HCT116 (cell line): ENCODE data around the gene CTIF. TPM values are rescaled to one million over a fixed set of nuclear protein-coding genes. Genes with fewer than 3 reads are reported as not detected.

Source experiments
- ATAC-seq: fragments of 200-7000 bp; cut with Tn5 transposase; 2 replicates; pipeline ENCODE4 v1.9.1; 2020; ENCODE audit warnings: mild to moderate bottlenecking, moderate library complexity
- BruUV-seq: library from RNA; stranded (reverse); fragments of 400-500 nt; replicated peaks from 2 replicates; lab custom pipeline; 2021; lab: Mats Ljungman, UMichigan
- CTCF ChIA-PET: fragments of 300-600 bp; sonication (Branson Sonifier 250); formaldehyde crosslinking; loops from one replicate; lab custom pipeline; 2021; ENCODE audit warnings: antibody characterized with exemption; lab: Charles Lee
- POLR2A ChIA-PET: fragments of 300-600, 350-600 bp; sonication (Branson Sonifier 250); formaldehyde crosslinking; loops from one replicate; lab custom pipeline; 2021; ENCODE audit warnings: antibody characterized with exemption; lab: Charles Lee
- RAD21 ChIA-PET, 2 experiments: fragments of 300-600 bp; sonication (Branson Sonifier 250); formaldehyde crosslinking; loops; one replicate each; lab custom pipeline; 2023; ENCODE audit warnings: low total read pairs in 2 of 2; ENCODE audit not compliant: uncharacterized antibody in 2 of 2, unreplicated experiment in 2 of 2, low non-redundant PET in 1 of 2; lab: Charles Lee
- DNase-seq: peaks from one replicate; pipeline ENCODE4 v3.0.0-alpha.2; 2010; ENCODE audit warnings: low read depth, low spot score
- H2AFZ ChIP-seq: fragments of 200-600 bp; shearing (Covaris generic), sonication (generic); 2 replicates; pipeline ENCODE4 v1.6.1; 2017; ENCODE audit warnings: low read depth, mixed run types, mixed read lengths, antibody characterized with exemption, low read length; ENCODE audit not compliant: poor library complexity, severe bottlenecking
- H3K27ac ChIP-seq: 2 replicates; pipeline ENCODE4 v1.5.1; 2012; ENCODE audit warnings: low read depth, low read length
- H3K27me3 ChIP-seq: fragments of 200-600 bp; sonication (generic); 2 replicates; pipeline ENCODE4 v1.6.1; 2016; ENCODE audit warnings: mixed run types, low read length, mixed read lengths; ENCODE audit not compliant: insufficient read depth
- H3K36me3 ChIP-seq, 2 experiments: fragments of 200-500 bp in 1 of 2; fragments of 200-600 bp in 1 of 2; sonication (Bioruptor generic) in 1 of 2; sonication (generic) in 1 of 2; 2 replicates each; pipeline versions ENCODE4 v1.5.1 to v1.6.1; 2014 to 2016; ENCODE audit warnings: low read length in 2 of 2, inconsistent platforms in 1 of 2, mixed read lengths in 1 of 2, mixed run types in 1 of 2; ENCODE audit not compliant: insufficient read depth in 2 of 2, control insufficient read depth in 1 of 2
- H3K4me1 ChIP-seq, 2 experiments: fragments of 200-600 bp in 1 of 2; sonication (generic) in 1 of 2; 2 replicates each; pipeline versions ENCODE4 v1.5.1 to v1.6.1; 2012 to 2017; ENCODE audit warnings: low read length in 2 of 2, inconsistent platforms in 1 of 2, mild to moderate bottlenecking in 1 of 2, mixed read lengths in 1 of 2, mixed run types in 1 of 2, moderate library complexity in 1 of 2; ENCODE audit not compliant: insufficient read depth in 2 of 2, control insufficient read depth in 1 of 2
- H3K4me2 ChIP-seq: fragments of 200-600 bp; sonication (generic); 2 replicates; pipeline ENCODE4 v1.6.1; 2017; ENCODE audit warnings: mixed run types, low read length, mixed read lengths
- H3K4me3 ChIP-seq, 2 experiments: fragments of 200-600 bp in 1 of 2; sonication (generic) in 1 of 2; replicated peaks in 1 of 2; 2 replicates each; pipeline ENCODE4 v1.5.1; 2011 to 2016; ENCODE audit warnings: low read length in 2 of 2, control low read depth in 1 of 2, low read depth in 1 of 2, mild to moderate bottlenecking in 1 of 2, mixed read lengths in 1 of 2, mixed run types in 1 of 2
- H3K79me2 ChIP-seq: fragments of 200-600 bp; sonication (generic); 2 replicates; pipeline ENCODE4 v1.6.1; 2017; ENCODE audit warnings: mild to moderate bottlenecking, mixed run types, low read length, moderate library complexity, mixed read lengths; ENCODE audit not compliant: insufficient read depth
- H3K9ac ChIP-seq: fragments of 200-600 bp; sonication (generic); 2 replicates; pipeline ENCODE4 v1.6.1; 2016; ENCODE audit warnings: low read length, mixed read lengths
- H3K9me2 ChIP-seq: fragments of 200-600 bp; sonication (generic), shearing (Covaris generic); 2 replicates; pipeline ENCODE4 v1.6.1; 2017; ENCODE audit warnings: mixed run types, mild to moderate bottlenecking, moderate library complexity; ENCODE audit not compliant: insufficient read depth
- H3K9me3 ChIP-seq, 2 experiments: fragments of 200-500 bp in 1 of 2; fragments of 200-600 bp in 1 of 2; sonication (Bioruptor generic) in 1 of 2; sonication (generic) in 1 of 2; 2 replicates each; pipeline ENCODE4 v1.6.1; 2014 to 2017; ENCODE audit warnings: low read length in 2 of 2, mixed read lengths in 2 of 2, inconsistent platforms in 1 of 2, low read depth in 1 of 2, mild to moderate bottlenecking in 1 of 2, mixed run types in 1 of 2, moderate library complexity in 1 of 2; ENCODE audit not compliant: control insufficient read depth in 1 of 2, insufficient read depth in 1 of 2
- H4K20me1 ChIP-seq: fragments of 200-600 bp; sonication (generic), shearing (Covaris generic); 2 replicates; pipeline ENCODE4 v1.6.1; 2017; ENCODE audit warnings: mixed run types, mild to moderate bottlenecking, moderate library complexity; ENCODE audit not compliant: insufficient read depth
- EZH2 ChIP-seq: fragments of 200-600 bp; sonication (generic); IDR thresholded peaks from 2 replicates; pipeline ENCODE4 v1.6.1; 2017; ENCODE audit warnings: antibody characterized with exemption, mixed run types
- POLR2AphosphoS5 ChIP-seq: IDR thresholded peaks from 2 replicates; pipeline ENCODE4 v1.6.1; 2011; ENCODE audit warnings: mild to moderate bottlenecking, low read depth, low read length, moderate library complexity
- YY1 ChIP-seq: IDR thresholded peaks from 2 replicates; pipeline ENCODE4 v1.6.1; 2011; ENCODE audit warnings: low read length, low read depth, moderate library complexity, mild to moderate bottlenecking; ENCODE audit not compliant: insufficient replicate concordance; ENCODE audit errors: extremely low read depth
- ZNF274 ChIP-seq: fragments of 200-500 bp; sonication (Bioruptor generic); IDR thresholded peaks from 2 replicates; pipeline ENCODE4 v1.6.1; 2014; ENCODE audit warnings: mild to moderate bottlenecking, low read depth, low read length, inconsistent platforms
- intact Hi-C: fragments of 100-400 bp; cut with micrococcal nuclease; formaldehyde crosslinking; loops from 2 replicates; pipeline ENCODE4 v1.10.0; 2022
- total RNA-seq: library from RNA; stranded (reverse); gene quantifications from one replicate; pipeline ENCODE4 v1.2.1, GENCODE V29; 2021; ENCODE audit not compliant: unreplicated experiment
- TF ChIP-seq, protein P1 (sequence below): IDR thresholded peaks from 2 replicates; pipeline ENCODE4 v1.6.1; 2012; ENCODE audit warnings: low read depth
- TF ChIP-seq, protein P2 (sequence below): IDR thresholded peaks from 2 replicates; pipeline ENCODE4 v1.6.1; 2012

The CTIF gene
- total RNA-seq, 1 experiment from 2014 or later: 19.7 TPM

DNA sequence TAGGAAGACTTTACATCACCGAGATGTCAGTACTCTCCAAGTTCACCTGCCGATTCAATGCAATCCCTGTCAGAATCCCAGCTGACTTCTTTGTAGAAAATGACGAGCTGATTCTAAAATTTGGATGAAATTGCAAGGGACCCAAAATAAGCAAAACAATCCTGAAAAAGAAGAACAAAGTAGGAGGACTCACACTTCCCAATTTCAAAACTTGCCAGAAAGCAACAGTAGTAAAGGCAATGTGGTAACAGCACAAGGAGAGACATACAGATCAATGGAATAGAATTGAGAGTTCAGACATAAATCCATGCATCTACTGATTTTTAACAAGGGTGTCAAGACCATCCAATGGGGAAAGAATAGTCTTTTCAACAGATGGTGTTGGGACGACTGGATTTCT is 359.7 kb downstream of the CTIF start (continued):
- TF ChIP-seq, protein P1, sequence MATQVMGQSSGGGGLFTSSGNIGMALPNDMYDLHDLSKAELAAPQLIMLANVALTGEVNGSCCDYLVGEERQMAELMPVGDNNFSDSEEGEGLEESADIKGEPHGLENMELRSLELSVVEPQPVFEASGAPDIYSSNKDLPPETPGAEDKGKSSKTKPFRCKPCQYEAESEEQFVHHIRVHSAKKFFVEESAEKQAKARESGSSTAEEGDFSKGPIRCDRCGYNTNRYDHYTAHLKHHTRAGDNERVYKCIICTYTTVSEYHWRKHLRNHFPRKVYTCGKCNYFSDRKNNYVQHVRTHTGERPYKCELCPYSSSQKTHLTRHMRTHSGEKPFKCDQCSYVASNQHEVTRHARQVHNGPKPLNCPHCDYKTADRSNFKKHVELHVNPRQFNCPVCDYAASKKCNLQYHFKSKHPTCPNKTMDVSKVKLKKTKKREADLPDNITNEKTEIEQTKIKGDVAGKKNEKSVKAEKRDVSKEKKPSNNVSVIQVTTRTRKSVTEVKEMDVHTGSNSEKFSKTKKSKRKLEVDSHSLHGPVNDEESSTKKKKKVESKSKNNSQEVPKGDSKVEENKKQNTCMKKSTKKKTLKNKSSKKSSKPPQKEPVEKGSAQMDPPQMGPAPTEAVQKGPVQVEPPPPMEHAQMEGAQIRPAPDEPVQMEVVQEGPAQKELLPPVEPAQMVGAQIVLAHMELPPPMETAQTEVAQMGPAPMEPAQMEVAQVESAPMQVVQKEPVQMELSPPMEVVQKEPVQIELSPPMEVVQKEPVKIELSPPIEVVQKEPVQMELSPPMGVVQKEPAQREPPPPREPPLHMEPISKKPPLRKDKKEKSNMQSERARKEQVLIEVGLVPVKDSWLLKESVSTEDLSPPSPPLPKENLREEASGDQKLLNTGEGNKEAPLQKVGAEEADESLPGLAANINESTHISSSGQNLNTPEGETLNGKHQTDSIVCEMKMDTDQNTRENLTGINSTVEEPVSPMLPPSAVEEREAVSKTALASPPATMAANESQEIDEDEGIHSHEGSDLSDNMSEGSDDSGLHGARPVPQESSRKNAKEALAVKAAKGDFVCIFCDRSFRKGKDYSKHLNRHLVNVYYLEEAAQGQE: no peak
- TF ChIP-seq, protein P2, sequence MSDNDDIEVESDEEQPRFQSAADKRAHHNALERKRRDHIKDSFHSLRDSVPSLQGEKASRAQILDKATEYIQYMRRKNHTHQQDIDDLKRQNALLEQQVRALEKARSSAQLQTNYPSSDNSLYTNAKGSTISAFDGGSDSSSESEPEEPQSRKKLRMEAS: no peak
- TF ChIP-seq POLR2AphosphoS5 (no peak), EZH2 (no peak), YY1 (no peak)

DNA sequence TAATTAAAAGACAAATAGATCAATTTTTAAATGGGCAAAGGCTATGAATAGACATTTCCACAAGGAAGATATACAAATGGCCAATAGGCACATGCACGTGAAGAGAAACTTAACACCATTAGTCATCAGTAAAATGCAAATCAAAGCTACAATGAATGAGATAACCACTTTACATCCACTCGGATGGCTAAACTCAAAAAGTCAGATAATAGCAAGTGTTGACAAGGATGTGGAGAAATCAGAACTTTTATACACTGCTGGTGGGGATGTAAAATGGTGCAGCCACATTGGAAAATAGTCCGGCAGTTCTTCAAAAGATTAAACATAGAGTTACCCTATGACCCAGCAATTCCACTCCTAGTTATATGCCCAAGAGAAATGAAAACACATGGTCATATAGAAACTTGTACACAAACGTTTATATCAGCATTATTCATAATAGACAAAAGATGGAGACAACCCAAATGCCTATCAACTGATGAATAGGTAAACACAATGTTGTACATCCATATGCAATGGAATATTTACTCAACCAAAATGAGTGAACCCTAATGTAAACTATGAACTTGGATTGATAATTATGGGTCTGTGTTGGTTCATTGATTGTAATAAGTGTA is 360.8 kb downstream of the CTIF start:
- RAD21 ChIA-PET: no interaction called here

More for the DNA sequence above, 360.8 kb downstream of the CTIF start:
- Histone ChIP-seq H3K79me2 (no peaks in the 10 kb centered on the region), H3K27me3 (peaks cover 15% of the 10 kb centered on the region; the same call in 1 of the 2 replicates), H4K20me1 (no peaks in the 10 kb centered on the region), H3K27ac (no peak overlapping the region), H3K9ac (no peak overlapping the region), H3K9me3 (no peaks in the 10 kb centered on the region), H2AFZ (no peak overlapping the region), H3K4me3 (no peak overlapping the region), H3K4me1 (peaks cover 22 to 34% of the 10 kb centered on the region in 2 experiments), H3K36me3 (no peaks in the 10 kb centered on the region), H3K9me2 (no peaks in the 10 kb centered on the region), H3K4me2 (no peak overlapping the region)
- ChIA-PET POLR2A (no interaction called here), CTCF (no interaction called here)
- BruUV-seq: no TSS peak
- ATAC-seq (no peak), DNase-seq (no peak)
- intact Hi-C loops: no loop called here
- no peak for TF ChIP-seq POLR2AphosphoS5
- TF ChIP-seq ZNF274: no peak
- no peak for TF ChIP-seq EZH2
